ENCODE measurements around the gene NMU. TPM values are rescaled to one million over a fixed set of nuclear protein-coding genes. Genes with fewer than 3 reads are reported as not detected.

The NMU gene
- total RNA-seq, 1 experiment from 2014 or later = not detected

DNA sequence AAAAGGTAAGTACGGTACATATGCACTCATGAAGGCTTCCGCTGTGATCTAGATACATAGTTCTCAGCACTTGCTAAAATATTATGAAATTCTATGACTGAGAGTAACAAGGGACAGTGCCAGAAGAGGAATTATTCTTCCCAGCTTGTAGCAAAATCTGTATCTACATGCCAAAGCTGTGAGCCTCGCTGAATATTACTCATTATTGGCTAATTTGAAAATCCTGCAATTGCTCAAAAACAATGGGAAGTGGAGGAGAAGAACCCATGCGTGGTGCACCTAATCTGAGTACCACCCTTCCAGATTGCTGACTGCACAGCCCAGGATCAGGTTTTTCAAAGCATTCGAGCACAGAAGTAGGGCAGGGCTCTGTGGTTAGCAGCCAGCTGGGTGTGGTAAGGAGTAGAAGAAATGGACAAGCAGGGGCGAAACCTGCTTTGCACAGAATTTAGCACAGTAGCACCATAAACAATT is 26.7 kb downstream of the NMU start:
- POLR2A ChIA-PET = no interaction called here
- Mint-ChIP-seq H3K36me3 (ENCODE audit: insufficient read depth, unreplicated experiment) (no peaks in the 10 kb centered on the region), H3K27me3 (ENCODE audit: insufficient read depth, unreplicated experiment) (no peaks in the 10 kb centered on the region), H3K4me3 (ENCODE audit: unreplicated experiment) (no peak overlapping the region), H3K4me1 (ENCODE audit: low read depth, unreplicated experiment) (no peaks in the 10 kb centered on the region), H3K9me3 (ENCODE audit: unreplicated experiment) (no peaks in the 10 kb centered on the region), H3K27ac (ENCODE audit: unreplicated experiment) (no peak overlapping the region)
- intact Hi-C loops (cut with micrococcal nuclease; ENCODE audit: unreplicated experiment) = no loop called here
- no TSS peak for BruUV-seq (replicated peaks)
- no peaks in the 10 kb centered on the region for H3K4me1 ChIP-seq
- H3K27me3 ChIP-seq (replicated peaks; ENCODE audit: control insufficient read depth, insufficient read depth, low read length) = no peaks in the 10 kb centered on the region
- no peak overlapping the region for H3K4me3 ChIP-seq (ENCODE audit: low read depth, low read length)
- H3K36me3 ChIP-seq (ENCODE audit: control insufficient read depth, insufficient read depth, low read length) = no peaks in the 10 kb centered on the region
- TF ChIP-seq, protein P1, sequence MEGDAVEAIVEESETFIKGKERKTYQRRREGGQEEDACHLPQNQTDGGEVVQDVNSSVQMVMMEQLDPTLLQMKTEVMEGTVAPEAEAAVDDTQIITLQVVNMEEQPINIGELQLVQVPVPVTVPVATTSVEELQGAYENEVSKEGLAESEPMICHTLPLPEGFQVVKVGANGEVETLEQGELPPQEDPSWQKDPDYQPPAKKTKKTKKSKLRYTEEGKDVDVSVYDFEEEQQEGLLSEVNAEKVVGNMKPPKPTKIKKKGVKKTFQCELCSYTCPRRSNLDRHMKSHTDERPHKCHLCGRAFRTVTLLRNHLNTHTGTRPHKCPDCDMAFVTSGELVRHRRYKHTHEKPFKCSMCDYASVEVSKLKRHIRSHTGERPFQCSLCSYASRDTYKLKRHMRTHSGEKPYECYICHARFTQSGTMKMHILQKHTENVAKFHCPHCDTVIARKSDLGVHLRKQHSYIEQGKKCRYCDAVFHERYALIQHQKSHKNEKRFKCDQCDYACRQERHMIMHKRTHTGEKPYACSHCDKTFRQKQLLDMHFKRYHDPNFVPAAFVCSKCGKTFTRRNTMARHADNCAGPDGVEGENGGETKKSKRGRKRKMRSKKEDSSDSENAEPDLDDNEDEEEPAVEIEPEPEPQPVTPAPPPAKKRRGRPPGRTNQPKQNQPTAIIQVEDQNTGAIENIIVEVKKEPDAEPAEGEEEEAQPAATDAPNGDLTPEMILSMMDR (IDR thresholded peaks at IDR 0.05; ENCODE audit: insufficient read depth in 1 of 2, low read depth in 1 of 2, low read length in 1 of 2, severe bottlenecking in 1 of 2, unreplicated experiment in 1 of 2) = no peak
- CTCF ChIA-PET = no interaction called here
- no peak for DNase-seq
- no peaks in the 10 kb centered on the region for H3K9me3 ChIP-seq

DNA sequence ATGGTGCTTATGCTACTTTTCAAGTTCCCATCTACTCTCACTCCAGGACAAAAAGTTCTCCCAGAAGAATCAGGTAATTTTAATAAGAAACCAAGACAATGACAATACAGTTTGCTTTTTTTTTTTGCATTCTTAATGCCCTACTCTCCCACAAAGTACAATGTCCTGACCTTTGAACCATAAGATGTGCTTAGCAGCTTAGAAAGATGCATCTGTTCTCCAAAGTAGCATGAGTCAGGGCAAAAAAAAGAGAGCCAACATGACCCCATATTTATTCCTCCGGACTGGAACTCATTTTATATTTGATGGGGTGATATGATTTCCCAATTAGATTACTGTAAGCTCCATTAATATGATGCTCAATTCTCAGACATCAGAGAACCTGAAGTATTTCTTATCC is 27.5 kb downstream of the NMU start:
- Histone ChIP-seq H3K4me1 (no peaks in the 10 kb centered on the region), H3K9me3 (no peaks in the 10 kb centered on the region), H3K36me3 (ENCODE audit: control insufficient read depth, insufficient read depth, low read length) (no peaks in the 10 kb centered on the region), H3K27me3 (replicated peaks; ENCODE audit: control insufficient read depth, insufficient read depth, low read length) (no peaks in the 10 kb centered on the region), H3K4me3 (ENCODE audit: low read depth, low read length) (no peak overlapping the region)
- no TSS peak for BruUV-seq (replicated peaks)
- no peak for DNase-seq
- intact Hi-C loops (cut with micrococcal nuclease; ENCODE audit: unreplicated experiment) = no loop called here
- ChIA-PET POLR2A (no interaction called here), CTCF (no interaction called here)
- Mint-ChIP-seq H3K27me3 (ENCODE audit: insufficient read depth, unreplicated experiment) (no peaks in the 10 kb centered on the region), H3K36me3 (ENCODE audit: insufficient read depth, unreplicated experiment) (no peaks in the 10 kb centered on the region), H3K27ac (ENCODE audit: unreplicated experiment) (no peak overlapping the region), H3K4me1 (ENCODE audit: low read depth, unreplicated experiment) (no peaks in the 10 kb centered on the region), H3K9me3 (ENCODE audit: unreplicated experiment) (no peaks in the 10 kb centered on the region), H3K4me3 (ENCODE audit: unreplicated experiment) (no peak overlapping the region)
- TF ChIP-seq, protein P1 (IDR thresholded peaks at IDR 0.05; ENCODE audit: insufficient read depth in 1 of 2, low read depth in 1 of 2, low read length in 1 of 2, severe bottlenecking in 1 of 2, unreplicated experiment in 1 of 2) = no peak

DNA sequence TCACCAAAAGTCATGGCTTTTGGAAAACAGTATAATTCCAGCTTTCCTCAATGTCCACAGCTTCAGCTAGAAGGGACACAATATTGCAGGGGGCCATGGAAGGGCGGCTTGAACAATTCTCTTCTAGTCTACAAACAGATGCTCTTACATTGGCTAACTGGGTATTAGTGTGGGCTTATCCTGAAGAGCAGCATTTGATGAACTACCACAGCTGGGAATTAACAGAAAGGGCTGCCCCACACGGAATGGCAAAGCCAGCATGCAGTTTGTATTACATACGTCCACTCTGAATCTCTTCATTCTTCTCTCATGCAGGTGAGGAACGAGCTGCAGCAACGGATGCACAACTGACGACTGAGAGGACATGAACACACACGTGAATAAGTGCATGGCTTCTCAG is 31.1 kb downstream of the NMU start:
- no peak for DNase-seq
- H3K4me3 ChIP-seq (ENCODE audit: low read depth, low read length) = no peak overlapping the region
- no peaks in the 10 kb centered on the region for H3K27me3 ChIP-seq (replicated peaks; ENCODE audit: control insufficient read depth, insufficient read depth, low read length)
- H3K4me3 Mint-ChIP-seq (ENCODE audit: unreplicated experiment) = no peak overlapping the region
- TF ChIP-seq, protein P1 (IDR thresholded peaks at IDR 0.05; ENCODE audit: insufficient read depth in 1 of 2, low read depth in 1 of 2, low read length in 1 of 2, severe bottlenecking in 1 of 2, unreplicated experiment in 1 of 2) = no peak
- no peaks in the 10 kb centered on the region for H3K4me1 ChIP-seq
- POLR2A ChIA-PET = no interaction called here
- H3K4me1 Mint-ChIP-seq (ENCODE audit: low read depth, unreplicated experiment) = peaks cover 2% of the 10 kb centered on the region
- H3K9me3 ChIP-seq = no peaks in the 10 kb centered on the region
- intact Hi-C loops (cut with micrococcal nuclease; ENCODE audit: unreplicated experiment) = no loop called here
- no peak overlapping the region for H3K27ac Mint-ChIP-seq (ENCODE audit: unreplicated experiment)
- no peaks in the 10 kb centered on the region for H3K36me3 Mint-ChIP-seq (ENCODE audit: insufficient read depth, unreplicated experiment)
- CTCF ChIA-PET = no interaction called here
- no peaks in the 10 kb centered on the region for H3K9me3 Mint-ChIP-seq (ENCODE audit: unreplicated experiment)
- H3K27me3 Mint-ChIP-seq (ENCODE audit: insufficient read depth, unreplicated experiment) = peaks cover 2% of the 10 kb centered on the region
- BruUV-seq (replicated peaks) = no TSS peak
- H3K36me3 ChIP-seq (ENCODE audit: control insufficient read depth, insufficient read depth, low read length) = no peaks in the 10 kb centered on the region
